Upper lobe of right lung (tissue), 1 donor: ENCODE data around the gene NDUFS2. TPM values are rescaled to one million over a fixed set of nuclear protein-coding genes. Genes with fewer than 3 reads are reported as not detected.

Source experiments
- ATAC-seq: fragments of 200-7000 bp; cut with Tn5 transposase; one replicate; pipeline ENCODE4 v1.9.1; 2020; ENCODE audit warnings: mild to moderate bottlenecking, moderate library complexity
- DNase-seq: peaks from one replicate; pipeline ENCODE4 v3.0.0-alpha.2; 2020
- H3K27ac ChIP-seq: fragments of 200-600 bp; one replicate; pipeline ENCODE4 v1.8.0; 2022
- H3K27me3 ChIP-seq: fragments of 200-600 bp; one replicate; pipeline ENCODE4 v1.8.0; 2022; ENCODE audit warnings: mild to moderate bottlenecking
- H3K36me3 ChIP-seq: fragments of 200-600 bp; one replicate; pipeline ENCODE4 v1.8.0; 2022
- H3K4me1 ChIP-seq: fragments of 200-600 bp; one replicate; pipeline ENCODE4 v1.8.0; 2022
- H3K4me3 ChIP-seq: fragments of 200-600 bp; one replicate; pipeline ENCODE4 v1.8.0; 2022; ENCODE audit warnings: mild to moderate bottlenecking
- H3K9me3 ChIP-seq: fragments of 200-600 bp; one replicate; pipeline ENCODE4 v1.8.0; 2022
- CTCF ChIP-seq: fragments of 200-600 bp; IDR thresholded peaks from one replicate; pipeline ENCODE4 v1.8.0; 2022; ENCODE audit warnings: antibody characterized with exemption
- intact Hi-C: fragments of 100-400 bp; cut with DNase I; formaldehyde crosslinking; loops from one replicate; pipeline ENCODE4 v1.11.0; 2022
- total RNA-seq: library from RNA; stranded (reverse); fragmentation: NEBNext Ultra II Directional; extraction: Animal tissue kit (Norgen Biotek cat#: 25700); gene quantifications from one replicate; pipeline ENCODE4 v1.2.1, GENCODE V29; 2021
- donor health status: DM: no; HTN: yes; CAD: no; lungs with severe emphysema.

Gene NDUFS2
- total RNA-seq, 1 donor from 2014 or later = 66.9 TPM

- peaks cover 28% of the 10 kb centered on the region for H3K36me3 ChIP-seq
- H3K4me1 ChIP-seq = peaks cover 74% of the 10 kb centered on the region
- peak overlapping the region; percentile 89 for H3K4me3 ChIP-seq
- H3K27me3 ChIP-seq = no peaks in the 10 kb centered on the region
- DNase-seq (no peak), ATAC-seq (peak; percentile 6)
- no peaks in the 10 kb centered on the region for H3K9me3 ChIP-seq
- H3K27ac ChIP-seq = peak overlapping the region; percentile 98
- TF ChIP-seq CTCF = no peak
- intact Hi-C loops = no loop called here
Observed at GRCh38 chr1:161200992-161201835, 953 bp upstream of the NDUFS2 start.

DNA sequence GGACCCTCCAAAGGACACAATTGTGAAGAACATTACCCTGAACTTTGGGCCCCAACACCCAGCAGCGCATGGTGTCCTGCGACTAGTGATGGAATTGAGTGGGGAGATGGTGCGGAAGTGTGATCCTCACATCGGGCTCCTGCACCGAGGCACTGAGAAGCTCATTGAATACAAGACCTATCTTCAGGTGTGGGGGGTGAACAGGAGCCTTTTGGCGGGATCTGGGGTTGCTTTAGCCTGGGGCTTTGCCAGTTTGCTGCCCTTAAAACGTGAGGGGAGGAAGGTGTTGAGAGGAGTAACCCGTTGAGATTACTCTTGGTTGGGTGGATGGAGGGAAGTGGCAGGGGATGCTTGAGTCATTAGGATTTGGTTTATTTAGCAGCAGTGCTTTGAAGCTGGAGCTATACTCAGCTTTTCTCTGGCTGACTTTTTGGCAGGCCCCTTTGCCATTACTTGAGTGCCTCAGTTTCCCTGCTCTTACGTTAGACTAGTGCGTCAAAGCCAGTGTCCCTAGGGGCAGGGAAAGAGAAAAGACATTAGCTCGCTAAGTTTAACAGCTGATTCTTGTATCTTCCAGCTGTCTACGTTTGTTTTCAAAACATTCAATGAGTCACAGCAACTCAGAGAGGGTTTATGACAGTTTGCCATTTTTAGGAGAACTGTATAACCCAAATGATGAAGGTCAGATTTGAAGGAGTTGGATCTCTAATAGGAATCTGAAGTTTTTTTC is 4.4 kb downstream of the NDUFS2 start:
- ATAC-seq = no peak
- peak overlapping the region; percentile 78 for H3K27ac ChIP-seq
- H3K27me3 ChIP-seq = no peaks in the 10 kb centered on the region
- peaks cover 39% of the 10 kb centered on the region for H3K4me1 ChIP-seq
- peaks cover 80% of the 10 kb centered on the region for H3K36me3 ChIP-seq
- H3K9me3 ChIP-seq = no peaks in the 10 kb centered on the region
- intact Hi-C loops = no loop called here
- no peak for TF ChIP-seq CTCF
- no peak overlapping the region for H3K4me3 ChIP-seq
- no peak for DNase-seq

- no peaks in the 10 kb centered on the region for H3K9me3 ChIP-seq
- no peak for DNase-seq
- H3K27me3 ChIP-seq = no peaks in the 10 kb centered on the region
- H3K4me3 ChIP-seq = peak overlapping the region; percentile 11
- ATAC-seq = peak; percentile 37
- peak overlapping the region; percentile 78 for H3K27ac ChIP-seq
- intact Hi-C loops = no loop called here
- H3K4me1 ChIP-seq = peaks cover 36% of the 10 kb centered on the region
- no peak for TF ChIP-seq CTCF
- H3K36me3 ChIP-seq = peaks cover 86% of the 10 kb centered on the region
Observed at GRCh38 chr1:161207173-161207572, 5.0 kb downstream of the NDUFS2 start.

- peak; percentile 84 for DNase-seq
- intact Hi-C loops = no loop called here
- peaks cover 14% of the 10 kb centered on the region for H3K4me1 ChIP-seq
- no peaks in the 10 kb centered on the region for H3K9me3 ChIP-seq
- no peak overlapping the region for H3K27ac ChIP-seq
- H3K36me3 ChIP-seq = peaks cover 95% of the 10 kb centered on the region
- H3K27me3 ChIP-seq = no peaks in the 10 kb centered on the region
- peak; percentile 86 for TF ChIP-seq CTCF
- ATAC-seq = peak; percentile 95
- no peak overlapping the region for H3K4me3 ChIP-seq
Observed at GRCh38 chr1:161209790-161210409, 7.7 kb downstream of the NDUFS2 start.

GRCh38 chr1:161214369-161214768 is 12.2 kb downstream of the NDUFS2 start:
- H3K4me3 ChIP-seq = peak overlapping the region; percentile 49
- H3K36me3 ChIP-seq = peaks cover 58% of the 10 kb centered on the region
- no peaks in the 10 kb centered on the region for H3K27me3 ChIP-seq
- no peak for TF ChIP-seq CTCF
- peak overlapping the region; percentile 55 for H3K27ac ChIP-seq
- no peak for DNase-seq
- H3K4me1 ChIP-seq = no peaks in the 10 kb centered on the region
- H3K9me3 ChIP-seq = no peaks in the 10 kb centered on the region
- peak; percentile 44 for ATAC-seq
- intact Hi-C loops = no loop called here
